A549 (cell line): ENCODE data around the gene SMAGP. TPM values are rescaled to one million over a fixed set of nuclear protein-coding genes. Genes with fewer than 3 reads are reported as not detected.

Experiments used
- ATAC-seq, 2 experiments: fragments of 200-7000 bp in 1 of 2; fragments of >200 bp in 1 of 2; cut with Nextera tagmentation in 1 of 2; cut with Tn5 transposase in 1 of 2; 3 replicates each; pipeline versions ENCODE4 v1.8.0 to v1.9.1; 2018 to 2020; ENCODE audit warnings: mild to moderate bottlenecking in 1 of 2, moderate library complexity in 1 of 2
- CTCF ChIA-PET: fragments of 300-600 bp; sonication (Branson Sonifier 250); formaldehyde crosslinking; extraction: SDS; loops from one replicate; lab custom pipeline; 2021; ENCODE audit warnings: antibody characterized with exemption, inconsistent platforms; lab: Yijun Ruan, JAX
- POLR2A ChIA-PET: fragments of 350-600 bp; formaldehyde crosslinking; extraction: SDS; loops from one replicate; lab custom pipeline; 2021; ENCODE audit warnings: antibody characterized with exemption, inconsistent platforms; lab: Yijun Ruan, JAX
- DNase-seq, 2 experiments: peaks; one replicate each; pipeline versions ENCODE4 v3.0.0 to v3.0.0-alpha.2; 2011 to 2016; ENCODE audit warnings: low read depth in 1 of 2, low spot score in 1 of 2
- FAIRE-seq: peaks from 2 replicates; lab custom pipeline; 2011; peaks lifted over from hg19 to GRCh38; lab: Jason Lieb, UNC
- H3K27ac ChIP-seq, 2 experiments: fragments of >200 bp; sonication (Bioruptor Twin); formaldehyde crosslinking; 3 replicates each; pipeline ENCODE4 v1.5.1; 2016 to 2017
- H3K4me1 ChIP-seq: fragments of >200 bp; sonication (Bioruptor Twin); formaldehyde crosslinking; 3 replicates; pipeline ENCODE4 v1.6.1; 2016
- H3K4me2 ChIP-seq: fragments of >200 bp; sonication (Bioruptor Twin); formaldehyde crosslinking; 3 replicates; pipeline ENCODE4 v1.6.1; 2016
- H3K4me3 ChIP-seq: fragments of >200 bp; sonication (Bioruptor Twin); formaldehyde crosslinking; 3 replicates; pipeline ENCODE4 v1.5.1; 2016
- H3K9me3 ChIP-seq: fragments of >200 bp; sonication (Bioruptor Twin); formaldehyde crosslinking; 3 replicates; pipeline ENCODE4 v1.6.1; 2016
- ATOH8 ChIP-seq: fragments of 250-450 bp; sonication (Bioruptor Pico); IDR thresholded peaks from 2 replicates; pipeline ENCODE4 v1.5.0; 2020; ENCODE audit warnings: low read depth, mild to moderate bottlenecking, moderate library complexity
- BCL3 ChIP-seq: fragments of >200 bp; sonication (Bioruptor Twin); formaldehyde crosslinking; IDR thresholded peaks from 3 replicates; pipeline ENCODE4 v1.6.1; 2016
- CHD4 ChIP-seq: fragments of 200-600 bp; sonication (generic); IDR thresholded peaks from 2 replicates; pipeline ENCODE4 v1.6.1; 2016; ENCODE audit warnings: antibody characterized with exemption, mild to moderate bottlenecking, borderline replicate concordance
- EHF ChIP-seq: fragments of 250-450 bp; sonication (Bioruptor Pico); IDR thresholded peaks from 2 replicates; pipeline ENCODE4 v1.5.0; 2020; ENCODE audit warnings: mild to moderate bottlenecking
- EP300 ChIP-seq, 2 experiments: fragments of >200 bp; sonication (Bioruptor Twin); formaldehyde crosslinking; IDR thresholded peaks; 2 replicates in 1 of 2; 3 replicates in 1 of 2; pipeline ENCODE4 v1.6.1; 2016 to 2017
- FOXS1 ChIP-seq: fragments of 250-450 bp; sonication (Bioruptor Pico); IDR thresholded peaks from 2 replicates; pipeline ENCODE4 v1.5.0; 2020; ENCODE audit warnings: mild to moderate bottlenecking, moderate library complexity
- HES2 ChIP-seq: fragments of >200 bp; sonication (Bioruptor Twin); formaldehyde crosslinking; IDR thresholded peaks from 2 replicates; pipeline ENCODE4 v1.6.1; 2016
- HOXA7 ChIP-seq: fragments of 250-450 bp; sonication (Bioruptor Pico); IDR thresholded peaks from 2 replicates; pipeline ENCODE4 v1.5.0; 2020; ENCODE audit warnings: mild to moderate bottlenecking, moderate library complexity
- HOXB13 ChIP-seq: fragments of 250-450 bp; sonication (Bioruptor Pico); IDR thresholded peaks from 2 replicates; pipeline ENCODE4 v1.5.0; 2020; ENCODE audit warnings: low read depth, mild to moderate bottlenecking, moderate library complexity
- JUNB ChIP-seq: fragments of >200 bp; sonication (Bioruptor Twin); formaldehyde crosslinking; IDR thresholded peaks from 2 replicates; pipeline ENCODE4 v1.6.1; 2016
- MAX ChIP-seq: IDR thresholded peaks from 2 replicates; pipeline ENCODE4 v1.6.1; 2012
- MYC ChIP-seq: IDR thresholded peaks from 2 replicates; pipeline ENCODE4 v1.6.1; 2012; ENCODE audit warnings: mild to moderate bottlenecking, inconsistent platforms, low read length, improper control_type of control experiment, borderline replicate concordance
- NPAS2 ChIP-seq: fragments of 250-450 bp; sonication (Bioruptor Pico); IDR thresholded peaks from 2 replicates; pipeline ENCODE4 v1.8.0; 2022; ENCODE audit warnings: mild to moderate bottlenecking, moderate library complexity, borderline replicate concordance
- NR3C1 ChIP-seq: fragments of >200 bp; sonication (Bioruptor Twin); formaldehyde crosslinking; IDR thresholded peaks from 3 replicates; pipeline ENCODE4 v1.6.1; 2017
- POLR2A ChIP-seq: IDR thresholded peaks from 2 replicates; pipeline ENCODE4 v1.6.1; 2012; ENCODE audit warnings: mild to moderate bottlenecking, low read length
- RAD21 ChIP-seq, 2 experiments: fragments of >200 bp in 1 of 2; sonication (Bioruptor Twin) in 1 of 2; formaldehyde crosslinking in 1 of 2; IDR thresholded peaks in 1 of 2; conservative IDR thresholded peaks in 1 of 2; 2 replicates in 1 of 2; 3 replicates in 1 of 2; pipeline ENCODE4 v1.6.1; 2012 to 2018; ENCODE audit warnings: inconsistent platforms in 1 of 2
- RFX5 ChIP-seq: fragments of 450-650 bp; IDR thresholded peaks from 2 replicates; pipeline ENCODE4 v1.7.1; 2014; ENCODE audit warnings: antibody characterized with exemption, mild to moderate bottlenecking, moderate library complexity
- SREBF2 ChIP-seq: fragments of 450-650 bp; IDR thresholded peaks from 2 replicates; pipeline ENCODE4 v1.6.1; 2014; ENCODE audit warnings: mild to moderate bottlenecking, moderate library complexity
- TFCP2L1 ChIP-seq: fragments of 250-450 bp; sonication (Bioruptor Pico); IDR thresholded peaks from 2 replicates; pipeline ENCODE4 v1.5.0; 2021; ENCODE audit warnings: mild to moderate bottlenecking
- TP53 ChIP-seq: fragments of 250-450 bp; sonication (Bioruptor Pico); IDR thresholded peaks from 2 replicates; pipeline ENCODE4 v1.5.0; 2021; ENCODE audit warnings: mild to moderate bottlenecking, moderate library complexity
- USF2 ChIP-seq: fragments of 450-650 bp; IDR thresholded peaks from 2 replicates; pipeline ENCODE4 v1.6.1; 2014; ENCODE audit warnings: antibody characterized with exemption
- ZFP36 ChIP-seq: fragments of 450-650 bp; IDR thresholded peaks from 2 replicates; pipeline ENCODE4 v1.6.1; 2014; ENCODE audit warnings: borderline replicate concordance; ENCODE audit not compliant: partially characterized antibody
- WGBS: methylation state at CpG from one replicate; pipeline ENCODE4 v1.1.6; 2017; ENCODE audit errors: missing lambda C conversion rate; 5-methylcytosine and 5-hydroxymethylcytosine counted together
- polyA plus RNA-seq, 4 experiments: library from polyadenylated mRNA; depleted of rRNA in 3 of 4; stranded (reverse); fragments of >200 nt; fragmentation: RNase III in 1 of 4; extraction: RNeasy Plus Mini Kit Qiagen cat#74134 plus additional on column Dnase treatment in 1 of 4; gene quantifications; 2 replicates in 3 of 4; 3 replicates in 1 of 4; pipeline ENCODE4 v1.2.3, GENCODE V29; 2011 to 2017

Gene SMAGP
- polyA plus RNA-seq, 2 of the 4 experiments (the other 2 are of a cell fraction) = 15.5 to 27.2 TPM

GRCh38 chr12:51232642-51233041, 37.6 kb downstream of the SMAGP start:
- DNase-seq (no peak), ATAC-seq (no peak), FAIRE-seq (no peak)
- H3K27ac ChIP-seq = no peak overlapping the region
- no peak overlapping the region for H3K4me2 ChIP-seq
- no peaks in the 10 kb centered on the region for H3K9me3 ChIP-seq
- no peaks in the 10 kb centered on the region for H3K4me1 ChIP-seq
- H3K4me3 ChIP-seq = no peak overlapping the region
- TF ChIP-seq TP53 (CRISPR knock-in tag) = no peak
- no peak for TF ChIP-seq CHD4
- TF ChIP-seq EP300 (IDR thresholded peaks at IDR 0.05) = no peak
- no peak for TF ChIP-seq MAX
- no peak for TF ChIP-seq BCL3
- no peak for TF ChIP-seq MYC
- no peak for TF ChIP-seq HES2
- no peak for TF ChIP-seq RFX5
- no peak for TF ChIP-seq POLR2A
- no peak for TF ChIP-seq HOXA7 (CRISPR knock-in tag)
- no peak for TF ChIP-seq TFCP2L1 (CRISPR knock-in tag)
- TF ChIP-seq FOXS1 (CRISPR knock-in tag) = no peak
- TF ChIP-seq USF2 = no peak
- TF ChIP-seq SREBF2 = no peak
- no peak for TF ChIP-seq EHF (CRISPR knock-in tag)
- no peak for TF ChIP-seq ATOH8 (CRISPR knock-in tag)
- TF ChIP-seq NR3C1 = no peak
- CTCF ChIA-PET = interaction anchor here (1.7 kb wide), 1 partner anchor 14 kb away, joined by 6 read pairs; the partner anchor contains the start of gene POU6F1
- POLR2A ChIA-PET = no interaction called here

- Histone ChIP-seq H3K4me1 (no peaks in the 10 kb centered on the region), H3K4me2 (no peak overlapping the region), H3K27ac (no peak overlapping the region), H3K4me3 (no peak overlapping the region), H3K9me3 (no peaks in the 10 kb centered on the region)
- DNase-seq = no peak
- WGBS = 91% methylated on average over 7 of the region's 7 CpGs
- ChIA-PET CTCF (interaction anchor here (1.1 to 2.4 kb wide), 6 partner anchors 9 to 112 kb away, joined by 3 to 7 read pairs (median 4); partner anchors contain the start of gene DAZAP2), POLR2A (interaction anchor here (1.4 to 2.3 kb wide), 2 partner anchors 9 to 146 kb away, joined by 6 to 12 read pairs; partner anchors contain the start of genes CSRNP2 and DAZAP2)
- peak in 1 of 2 experiments; percentile 20; a peak in 1 of 6 replicates for ATAC-seq
- FAIRE-seq = no peak
- no peak for TF ChIP-seq EHF (CRISPR knock-in tag)
- TF ChIP-seq USF2 = no peak
- TF ChIP-seq ZFP36 = no peak
- no peak for TF ChIP-seq BCL3
- no peak for TF ChIP-seq JUNB
- TF ChIP-seq HOXB13 (CRISPR knock-in tag) = no peak
- TF ChIP-seq NPAS2 (CRISPR knock-in tag) = no peak
- no peak for TF ChIP-seq RAD21 (conservative IDR thresholded peaks at IDR 0.05 in 1 of 2, IDR thresholded peaks at IDR 0.05 in 1 of 2)
- no peak for TF ChIP-seq FOXS1 (CRISPR knock-in tag)
Observed at GRCh38 chr12:51229116-51229809, 41.0 kb downstream of the SMAGP start.
